GM23338 (cell line): ENCODE measurements around the gene VILL. TPM values are rescaled to one million over a fixed set of nuclear protein-coding genes. Genes with fewer than 3 reads are reported as not detected.

ENCODE experiments used
- ATAC-seq: fragments of 200-7000 bp; cut with Tn5 transposase; 3 replicates; pipeline ENCODE4 v1.9.1; 2020
- DNase-seq: peaks from one replicate; pipeline ENCODE4 v3.0.0-alpha.2; 2015; ENCODE audit warnings: low spot score
- H2AFZ ChIP-seq: fragments of 200-600 bp; sonication (generic); 2 replicates; pipeline ENCODE4 v1.8.0; 2016; ENCODE audit warnings: antibody characterized with exemption, mild to moderate bottlenecking, moderate library complexity
- H3F3A ChIP-seq: fragments of 200-600 bp; sonication (generic); replicated peaks from 2 replicates; pipeline ENCODE4 v1.8.0; 2017; ENCODE audit warnings: antibody characterized with exemption, mixed run types, low read depth
- H3K27ac ChIP-seq: fragments of 200-600 bp; sonication (generic); 2 replicates; pipeline ENCODE4 v1.6.1; 2016; ENCODE audit warnings: low read depth
- H3K27me3 ChIP-seq: fragments of 200-600 bp; sonication (generic); 2 replicates; pipeline ENCODE4 v1.8.0; 2016; ENCODE audit warnings: mild to moderate bottlenecking, mixed run types, moderate library complexity; ENCODE audit not compliant: insufficient read depth
- H3K36me3 ChIP-seq: fragments of 200-600 bp; sonication (generic); 2 replicates; pipeline ENCODE4 v1.8.0; 2016; ENCODE audit warnings: mild to moderate bottlenecking; ENCODE audit not compliant: insufficient read depth
- H3K4me1 ChIP-seq: fragments of 200-600 bp; sonication (generic); 2 replicates; pipeline ENCODE4 v1.8.0; 2016; ENCODE audit warnings: mild to moderate bottlenecking, moderate library complexity; ENCODE audit not compliant: insufficient read depth
- H3K4me2 ChIP-seq: fragments of 200-600 bp; sonication (generic); 2 replicates; pipeline ENCODE4 v1.7.1; 2017; ENCODE audit warnings: mixed run types
- H3K4me3 ChIP-seq: fragments of 200-600 bp; sonication (generic); 2 replicates; pipeline ENCODE4 v1.6.1; 2016; ENCODE audit warnings: mixed run types
- H3K79me2 ChIP-seq: fragments of 200-600 bp; sonication (generic); replicated peaks from 2 replicates; pipeline ENCODE4 v1.8.0; 2017; ENCODE audit warnings: mild to moderate bottlenecking; ENCODE audit not compliant: insufficient read depth
- H3K9me2 ChIP-seq: fragments of 200-600 bp; sonication (generic); 2 replicates; pipeline ENCODE4 v1.8.0; 2017; ENCODE audit not compliant: insufficient read depth
- H4K20me1 ChIP-seq: fragments of 200-600 bp; sonication (generic); replicated peaks from 2 replicates; pipeline ENCODE4 v1.8.0; 2017; ENCODE audit warnings: mild to moderate bottlenecking; ENCODE audit not compliant: insufficient read depth
- H3K27ac Mint-ChIP-seq: 2 replicates; pipeline ENCODE4 v1.8.0; 2020; ENCODE audit warnings: inconsistent platforms, mild to moderate bottlenecking, moderate library complexity, mixed read lengths
- H3K27me3 Mint-ChIP-seq: 3 replicates; pipeline ENCODE4 v1.8.0; 2022; ENCODE audit warnings: low read depth, mild to moderate bottlenecking, moderate library complexity, mixed read lengths, inconsistent platforms; ENCODE audit not compliant: insufficient read depth, poor library complexity
- H3K36me3 Mint-ChIP-seq: 3 replicates; pipeline ENCODE4 v1.8.0; 2021; ENCODE audit warnings: low read depth, mild to moderate bottlenecking, inconsistent platforms, moderate library complexity, mixed read lengths
- H3K4me1 Mint-ChIP-seq: 3 replicates; pipeline ENCODE4 v1.8.0; 2020; ENCODE audit warnings: mild to moderate bottlenecking, inconsistent platforms, mixed read lengths
- H3K4me3 Mint-ChIP-seq: 3 replicates; pipeline ENCODE4 v1.8.0; 2021; ENCODE audit warnings: moderate library complexity, mild to moderate bottlenecking, inconsistent platforms, mixed read lengths
- H3K9me3 Mint-ChIP-seq: 3 replicates; pipeline ENCODE4 v1.8.0; 2020; ENCODE audit warnings: moderate library complexity, mild to moderate bottlenecking, inconsistent platforms, mixed read lengths
- CTCF ChIP-seq, 2 experiments: fragments of 200-600 bp in 1 of 2; sonication (generic) in 1 of 2; conservative IDR thresholded peaks; 2 replicates each; pipeline versions ENCODE4 v1.5.1 to v1.6.1; 2016 to 2017; ENCODE audit warnings: antibody characterized with exemption in 2 of 2, low read depth in 2 of 2, mild to moderate bottlenecking in 2 of 2, moderate library complexity in 1 of 2
- ETS1 ChIP-seq: IDR thresholded peaks from 2 replicates; pipeline ENCODE4 v1.6.1; 2016; ENCODE audit warnings: antibody characterized with exemption
- EZH2phosphoT487 ChIP-seq: fragments of 200-600 bp; sonication (generic); IDR thresholded peaks from one replicate; pipeline ENCODE4 v1.8.1; 2018; ENCODE audit warnings: antibody characterized with exemption; ENCODE audit not compliant: unreplicated experiment
- JUNB ChIP-seq: IDR thresholded peaks from one replicate; pipeline ENCODE4 v1.6.1; 2016; ENCODE audit warnings: antibody characterized with exemption; ENCODE audit not compliant: unreplicated experiment
- NANOG ChIP-seq: IDR thresholded peaks from 2 replicates; pipeline ENCODE4 v1.6.1; 2016; ENCODE audit warnings: antibody characterized with exemption, borderline replicate concordance
- POLR2AphosphoS5 ChIP-seq: IDR thresholded peaks from 2 replicates; pipeline ENCODE4 v1.6.1; 2016; ENCODE audit warnings: antibody characterized with exemption, low read depth
- REST ChIP-seq: IDR thresholded peaks from one replicate; pipeline ENCODE4 v1.6.1; 2018; ENCODE audit warnings: antibody characterized with exemption; ENCODE audit not compliant: unreplicated experiment
- STAT1 ChIP-seq: IDR thresholded peaks from one replicate; pipeline ENCODE4 v1.6.1; 2016; ENCODE audit warnings: antibody characterized with exemption; ENCODE audit not compliant: unreplicated experiment
- ZNF114 ChIP-seq: fragments of 250-450 bp; sonication (Bioruptor Pico); IDR thresholded peaks from 2 replicates; pipeline ENCODE4 v1.5.0; 2020; ENCODE audit warnings: mild to moderate bottlenecking, moderate library complexity
- ZNF331 ChIP-seq: fragments of 250-450 bp; sonication (Bioruptor Pico); IDR thresholded peaks from 2 replicates; pipeline ENCODE4 v1.5.0; 2020; ENCODE audit warnings: low read depth, mild to moderate bottlenecking, moderate library complexity
- polyA plus RNA-seq: library from polyadenylated mRNA; unstranded; fragments of >200 nt; fragmentation: Nextera tagmentation; extraction: Ambion mirVana; gene quantifications from 2 replicates; pipeline ENCODE4 v1.2.1, GENCODE V29; 2016
- total RNA-seq: library from RNA; depleted of rRNA; stranded (reverse); fragments of >200 nt; shearing (Covaris generic); gene quantifications from 2 replicates; pipeline ENCODE4 v1.2.3, GENCODE V29; 2014

The VILL gene
- total and polyA plus RNA-seq, 2 experiments from 2014 or later: 2.7 to 9.8 TPM

- DNase-seq (no peak), ATAC-seq (no peak)
- H3K36me3 ChIP-seq: no peaks in the 10 kb centered on the region
- H4K20me1 ChIP-seq: no peaks in the 10 kb centered on the region
- peaks cover 6% of the 10 kb centered on the region for H3K4me1 ChIP-seq
- no peak overlapping the region for H2AFZ ChIP-seq
- no peak overlapping the region for H3K4me3 ChIP-seq
- no peak overlapping the region for H3K27ac ChIP-seq
- Mint-ChIP-seq H3K27me3 (peaks cover 5% of the 10 kb centered on the region), H3K4me3 (no peak overlapping the region), H3K4me1 (peaks cover 20% of the 10 kb centered on the region), H3K36me3 (0 out of 3 replicates have a peak, but pooled peaks cover 4% of the 10 kb centered on the region), H3K9me3 (no peaks in the 10 kb centered on the region), H3K27ac (no peak overlapping the region)
- H3K79me2 ChIP-seq: no peaks in the 10 kb centered on the region; the same call in 1 of the 2 replicates
- no peaks in the 10 kb centered on the region for H3K9me2 ChIP-seq
- no peak for TF ChIP-seq REST
- no peak for TF ChIP-seq STAT1
- TF ChIP-seq ETS1: no peak
- TF ChIP-seq JUNB: no peak
- no peak for TF ChIP-seq POLR2AphosphoS5
- TF ChIP-seq NANOG: no peak
- no peak for TF ChIP-seq EZH2phosphoT487
- TF ChIP-seq ZNF114: no peak
- TF ChIP-seq CTCF (conservative IDR thresholded peaks at IDR 0.05; ENCODE audit: low read depth in 2 of 2): no peak
- no peak for TF ChIP-seq ZNF331 (CRISPR knock-in tag)
- no peaks in the 10 kb centered on the region for H3F3A ChIP-seq
- no peaks in the 10 kb centered on the region for H3K27me3 ChIP-seq
- no peak overlapping the region for H3K4me2 ChIP-seq
These were observed 47.5 kb upstream of the VILL start for GRCh38 chr3:37943126-37943525.
